ENCODE data around the gene ORMDL2.

GRCh38 chr12:55795950-55796349, 21.9 kb upstream of the ORMDL2 start:
- no peak for TF ChIP-seq CTCF (IDR thresholded peaks at IDR 0.05; ENCODE audit: poor library complexity, severe bottlenecking)
- no peak for TF ChIP-seq TAF1 (IDR thresholded peaks at IDR 0.05; ENCODE audit: low read depth)
